GM15510 (cell line): ENCODE results near the gene SLC22A16.

Source experiments
- POLR2A ChIP-seq: IDR thresholded peaks from 3 replicates; pipeline ENCODE4 v1.6.1; 2011; ENCODE audit warnings: borderline replicate concordance; ENCODE audit not compliant: insufficient read length; ENCODE audit errors: extremely low read depth

Gene SLC22A16

DNA sequence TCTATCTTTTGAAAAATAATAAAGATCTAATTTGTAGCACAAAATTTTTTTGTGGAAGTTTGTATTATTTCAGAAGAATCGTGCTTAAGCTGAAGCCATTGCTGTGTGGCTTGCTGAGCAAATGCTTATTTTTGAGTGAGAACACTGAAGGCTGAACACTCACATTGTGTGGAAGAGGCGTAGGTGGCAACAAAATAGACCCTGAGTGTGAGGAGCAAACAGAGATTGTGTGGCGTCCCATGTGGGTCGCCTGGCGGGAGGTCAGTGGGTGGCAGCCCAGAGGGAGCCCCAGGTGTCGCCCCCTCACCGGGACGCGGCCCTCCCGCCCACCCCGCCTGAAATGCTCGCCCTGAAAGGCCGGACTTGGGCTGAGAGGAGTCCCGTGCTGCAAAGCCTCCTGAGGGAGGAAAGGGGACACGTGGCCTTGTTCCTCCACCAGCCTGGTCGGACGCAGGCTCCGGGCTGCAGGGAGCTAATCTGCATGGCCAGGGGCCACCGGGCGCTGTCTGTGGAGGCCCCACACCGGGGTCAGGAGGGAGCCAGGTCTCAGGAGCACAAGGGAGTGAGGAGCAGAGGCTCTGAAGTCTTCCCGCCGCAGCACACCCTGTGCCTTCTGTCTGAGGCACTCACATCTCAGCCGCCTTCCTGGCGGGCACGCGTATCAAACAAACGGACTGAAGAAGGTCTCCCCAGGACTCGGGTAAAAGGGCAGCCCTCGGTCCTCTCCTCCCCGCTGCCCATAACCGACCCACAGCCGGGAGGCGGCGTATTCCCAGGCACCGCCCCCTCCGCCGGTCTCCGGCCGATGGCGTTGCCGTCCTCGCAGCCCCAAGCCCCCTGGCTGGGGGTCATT, 77.0 kb downstream of the SLC22A16 start:
- no peak for TF ChIP-seq POLR2A

DNA sequence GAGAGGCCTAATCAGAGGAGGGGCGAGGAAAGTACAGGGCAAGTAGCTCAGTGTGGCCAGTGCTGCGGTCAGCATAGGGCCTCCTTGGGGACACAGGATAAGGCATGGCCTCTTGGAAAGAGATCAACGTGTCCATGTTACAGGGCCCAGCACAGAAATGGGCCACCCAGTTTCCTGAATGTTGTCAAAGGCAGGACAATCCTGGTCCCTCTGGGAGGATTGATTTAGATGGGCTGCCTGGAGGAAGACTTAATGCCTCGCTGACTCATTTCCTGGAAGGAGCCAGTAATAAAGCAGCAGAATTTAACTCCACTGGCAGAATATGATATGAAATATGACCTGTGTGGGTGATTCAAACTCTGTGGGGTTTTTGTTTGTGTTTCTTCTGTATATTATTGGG, 77.6 kb downstream of the SLC22A16 start:
- no peak for TF ChIP-seq POLR2A

DNA sequence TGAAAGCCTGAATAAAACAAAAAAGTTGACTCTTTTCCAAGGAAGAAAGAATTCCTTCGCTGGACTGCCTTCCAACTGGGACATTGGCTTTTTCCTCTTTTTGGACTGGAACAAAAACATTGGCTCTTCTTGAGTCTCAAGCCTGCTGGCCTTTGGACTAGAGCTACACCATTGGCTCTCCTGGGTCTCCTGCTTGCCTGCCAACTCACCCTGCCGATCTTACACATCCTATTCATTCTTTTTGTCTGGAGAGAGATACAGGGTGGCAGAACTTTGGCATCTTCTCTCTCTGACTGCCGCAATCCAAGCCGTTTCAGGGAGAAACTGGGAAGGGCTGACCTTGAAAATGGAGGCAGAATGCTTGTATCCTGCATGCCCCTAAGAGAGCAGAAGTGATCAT, 81.2 kb downstream of the SLC22A16 start:
- no peak for TF ChIP-seq POLR2A

DNA sequence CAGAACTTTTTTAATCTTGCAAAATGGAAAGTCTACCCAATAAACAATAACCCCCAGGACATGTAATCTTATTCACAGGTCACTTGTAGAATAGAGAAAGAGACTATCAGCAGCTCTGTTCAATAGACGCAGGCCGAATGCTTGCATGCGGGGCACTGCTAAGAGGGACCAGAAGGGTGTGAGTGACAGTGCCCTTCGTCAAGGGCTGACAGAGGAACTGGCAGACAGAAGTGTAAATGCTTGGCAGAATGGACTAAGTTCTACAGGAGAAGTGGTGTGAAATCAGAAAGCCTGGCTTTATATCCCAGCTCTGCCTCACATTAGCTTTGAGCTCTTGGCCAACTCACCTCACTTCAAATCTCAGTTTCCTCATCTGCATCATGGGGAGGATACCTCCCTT, 82.0 kb downstream of the SLC22A16 start:
- no peak for TF ChIP-seq POLR2A

DNA sequence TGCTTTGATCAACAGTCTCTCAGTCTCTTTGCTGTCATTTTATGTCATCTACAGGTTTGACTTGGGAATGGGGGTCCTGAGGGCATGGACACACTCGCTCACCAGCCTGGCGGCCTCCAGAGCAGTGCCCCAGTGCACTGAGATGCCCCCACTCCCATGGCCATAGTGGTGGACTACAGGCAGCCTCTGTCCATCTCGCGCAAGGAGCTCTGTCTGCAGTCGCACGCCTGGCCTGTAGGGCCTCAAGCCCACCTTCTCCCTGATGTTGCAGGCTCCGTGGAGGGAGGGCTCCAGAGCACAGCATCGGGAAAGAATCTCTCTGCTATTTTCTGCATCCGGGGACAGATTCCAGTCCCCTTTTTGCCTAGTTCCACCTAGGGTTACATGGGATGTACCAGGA, 83.7 kb downstream of the SLC22A16 start:
- no peak for TF ChIP-seq POLR2A

DNA sequence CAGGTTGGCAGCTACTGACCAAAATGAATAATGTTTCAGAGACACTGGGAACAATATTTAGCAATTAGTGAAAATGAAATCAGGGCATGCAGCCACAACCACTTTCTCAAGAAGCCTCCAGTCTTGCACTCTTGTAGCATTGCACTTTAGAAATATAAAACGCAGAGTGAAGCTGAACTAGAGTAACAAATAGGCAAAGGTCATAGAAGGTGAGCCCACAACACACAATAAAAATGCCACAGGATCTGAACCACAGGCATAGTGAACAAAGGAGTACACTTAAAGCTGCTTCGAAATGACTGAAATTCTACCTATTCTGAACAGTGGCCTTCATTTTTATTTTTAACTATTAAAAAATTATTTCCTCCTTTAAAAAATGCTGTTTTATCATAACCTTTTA, 86.0 kb downstream of the SLC22A16 start:
- TF ChIP-seq POLR2A, result no peak

DNA sequence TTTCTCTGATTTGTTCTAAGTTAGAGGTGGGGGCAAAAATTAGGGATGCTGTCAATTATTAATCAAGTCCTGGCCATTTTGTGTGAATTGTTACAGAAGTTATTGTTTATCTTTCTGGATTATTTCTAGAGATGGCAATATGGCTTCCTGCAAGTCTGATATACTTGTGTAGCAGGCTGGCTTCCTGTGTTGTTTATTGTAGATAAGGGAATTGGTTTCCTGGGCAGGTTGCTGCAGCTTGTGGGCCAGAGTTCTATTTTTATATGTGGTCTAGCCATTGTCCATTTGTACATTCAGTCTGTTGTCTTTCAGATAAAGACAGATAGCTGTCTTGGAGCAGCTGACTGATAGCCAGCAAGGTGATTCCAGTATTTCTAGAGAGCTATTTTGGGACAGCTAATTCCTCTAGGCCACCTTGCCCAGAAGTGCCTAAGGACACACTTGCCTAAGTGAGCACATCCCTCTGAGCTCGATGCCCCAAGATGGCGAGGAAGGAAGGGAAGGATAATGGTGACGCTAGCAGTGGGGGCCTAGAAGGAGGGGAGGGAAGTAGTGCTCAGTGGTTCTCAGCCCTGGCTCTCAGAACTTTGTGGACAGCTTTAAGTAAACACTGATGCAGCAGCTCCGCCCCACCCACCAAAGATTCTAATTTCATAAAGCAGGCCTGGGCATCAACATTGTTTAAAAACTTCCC, 86.6 kb downstream of the SLC22A16 start:
- TF ChIP-seq POLR2A, result no peak

DNA sequence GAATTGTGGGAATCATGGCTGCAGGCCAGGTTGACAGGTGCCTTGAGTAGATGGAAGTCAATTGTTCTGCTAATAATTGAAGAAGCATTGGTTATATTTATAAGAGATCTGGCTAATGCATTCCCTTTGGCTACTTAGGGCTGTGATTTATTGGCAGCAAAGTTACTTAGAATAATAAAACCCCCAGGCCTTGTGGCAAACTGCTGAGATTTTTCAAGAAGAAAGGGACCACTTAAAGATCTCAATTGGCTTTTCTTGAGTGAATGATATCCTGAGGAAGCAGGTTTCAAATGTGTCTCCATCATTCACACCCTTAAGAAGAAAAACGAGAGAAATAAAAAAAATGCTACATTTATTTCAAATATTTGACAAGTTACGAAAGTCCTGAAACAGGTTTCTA, 88.4 kb downstream of the SLC22A16 start:
- no peak for TF ChIP-seq POLR2A

DNA sequence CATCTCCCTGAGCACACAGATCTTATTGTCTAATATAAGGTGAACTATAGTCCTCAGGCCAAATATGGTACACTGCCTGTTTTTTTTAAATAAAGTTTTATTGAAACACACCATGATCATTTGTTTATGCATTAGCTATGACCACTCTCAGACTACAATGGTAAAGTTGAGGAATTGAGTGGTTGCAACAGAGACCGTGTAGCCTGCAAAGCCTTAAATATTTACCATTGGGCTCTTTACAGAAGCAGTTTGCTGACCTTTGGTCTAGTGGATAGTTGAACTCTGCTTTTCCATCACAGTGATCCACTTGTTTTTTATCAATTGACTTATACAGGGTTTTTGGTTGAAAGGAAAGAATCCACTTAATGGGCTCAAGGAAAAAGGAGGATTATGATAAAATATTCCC, 91.0 kb downstream of the SLC22A16 start:
- no peak for TF ChIP-seq POLR2A

DNA sequence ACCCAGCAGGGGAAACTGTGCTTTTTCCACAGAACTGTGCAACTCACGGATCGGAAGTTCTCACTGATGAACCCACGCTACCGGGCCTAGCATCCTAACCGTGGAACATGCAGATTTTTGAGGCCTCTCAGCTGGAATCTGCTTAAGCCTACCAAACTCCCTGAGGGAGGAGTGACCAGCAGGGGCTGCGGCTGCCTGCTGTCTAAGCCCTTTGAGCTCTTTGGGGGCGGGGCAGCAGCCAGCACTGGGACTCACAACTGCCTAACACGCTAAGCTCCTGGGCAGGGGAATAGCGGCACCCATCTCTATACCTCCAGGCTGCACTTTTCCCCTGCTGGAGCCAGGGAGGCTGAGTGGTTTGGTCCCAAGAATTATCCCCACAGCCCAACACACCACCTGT, 97.9 kb downstream of the SLC22A16 start:
- no peak for TF ChIP-seq POLR2A
